SK-MEL-5 (cell line): ENCODE results near the gene SURF6. TPM values are rescaled to one million over a fixed set of nuclear protein-coding genes. Genes with fewer than 3 reads are reported as not detected.
"Not testable (repeated sequence)": the region's sequence is repeated elsewhere in the genome, so short reads cannot be mapped to it uniquely, and the experiment has no call there.

Experiments
- DNase-seq: peaks from one replicate; pipeline ENCODE4 v3.0.0-alpha.2; 2016; ENCODE audit warnings: low read depth, low spot score
- in situ Hi-C: cut with HindIII; loops from 2 replicates; pipeline ENCODE4 v1.10.0; 2016; ENCODE audit warnings: low sequenced_read_pairs, high pct_unique_total_duplicates, low pct_unique_long_range_greater_than_20kb
- small RNA-seq, 2 experiments: library from RNA; depleted of rRNA; stranded (forward); fragments of <200 nt; gene quantifications; one replicate each; pipeline ENCODE3, GENCODE V24; 2014
- total RNA-seq: library from RNA; depleted of rRNA; stranded (reverse); fragments of >200 nt; shearing (Covaris generic); gene quantifications from 2 replicates; pipeline ENCODE4 v1.2.3, GENCODE V29; 2014; rRNA removed

SURF6 gene
- total RNA-seq, 1 experiment from 2014 or later = 32.3 TPM

GRCh38 chr9:133283255-133284032 lies 52.5 kb downstream of the SURF6 start:
- in situ Hi-C loops = not testable (repeated sequence)

GRCh38 chr9:133282464-133283238 lies 53.3 kb downstream of the SURF6 start:
- in situ Hi-C loops = no loop called here

More at GRCh38 chr9:133283255-133284032, 52.5 kb downstream of the SURF6 start:
- DNase-seq = not testable (repeated sequence)

GRCh38 chr9:133280392-133280791 lies 55.6 kb downstream of the SURF6 start:
- in situ Hi-C loops = no loop called here
- DNase-seq = no peak

More at GRCh38 chr9:133282464-133283238, 53.3 kb downstream of the SURF6 start:
- no peak for DNase-seq

Small RNAs within 50 kb of the gene (small RNA-seq; reads per million reads assigned to genes)
- gene RF00019 (0 reads per million in 2 experiments), gene SNORD24 (0 reads per million in 2 experiments), gene SNORD36A (0 reads per million in 2 experiments), gene SNORD36B (0 reads per million in 2 experiments), gene SNORD36C (0 reads per million in 2 experiments)

Other genes with a start within 250 kb of the SURF6 start
- gene RALGDS, start 214.9 kb downstream of the SURF6 start, total RNA-seq = 22.4 and 26.6 TPM in 2 replicates
- not detected in 2 replicates for gene GBGT1, start 172.3 kb downstream of the SURF6 start, total RNA-seq
- not detected in 2 replicates for gene OBP2B, start 126.9 kb downstream of the SURF6 start, total RNA-seq
- gene ABO, start 61.0 kb downstream of the SURF6 start, total RNA-seq = not detected in 2 replicates
- gene MED22, start 11.9 kb upstream of the SURF6 start, total RNA-seq = 19.3 and 20.5 TPM in 2 replicates
- gene RPL7A, start 12.0 kb upstream of the SURF6 start, total RNA-seq = 2,381 and 2,529 TPM in 2 replicates
- 50.3 and 64.2 TPM in 2 replicates for gene SURF1, start 20.3 kb upstream of the SURF6 start, total RNA-seq
- gene SURF2, start 20.4 kb upstream of the SURF6 start, total RNA-seq = 35.8 and 39.3 TPM in 2 replicates
- 469 and 490 TPM in 2 replicates for gene SURF4, start 39.9 kb upstream of the SURF6 start, total RNA-seq
- gene STKLD1, start 40.2 kb upstream of the SURF6 start, total RNA-seq = 1.4 and 1.7 TPM in 2 replicates
- gene REXO4, start 81.8 kb upstream of the SURF6 start, total RNA-seq = 27.3 and 29.2 TPM in 2 replicates
- 0.67 and 1.7 TPM in 2 replicates for gene ADAMTS13, start 86.2 kb upstream of the SURF6 start, total RNA-seq
- 2.9 and 3.6 TPM in 2 replicates for gene CACFD1, start 123.8 kb upstream of the SURF6 start, total RNA-seq
- 5.0 and 7.1 TPM in 2 replicates for gene SLC2A6, start 142.9 kb upstream of the SURF6 start, total RNA-seq
- gene MYMK, start 188.8 kb upstream of the SURF6 start, total RNA-seq = not detected in 2 replicates
- 0.83 and 1.1 TPM in 2 replicates for gene ADAMTSL2, start 198.5 kb upstream of the SURF6 start, total RNA-seq